Stimulated activated CD8-positive, alpha-beta memory T cell treated with anti-CD3 and anti-CD28 coated beads, Interleukin-4, amount 100 ng/mL, for 1 hour (primary cell): Measurements from ENCODE around the gene CCDC27.

Source experiments
- DNase-seq, 2 donors: peaks; one replicate each; pipeline ENCODE4 v3.0.0-alpha.2; 2020; ENCODE audit warnings: low read depth in 2 of 2, low spot score in 1 of 2

Gene CCDC27

DNA sequence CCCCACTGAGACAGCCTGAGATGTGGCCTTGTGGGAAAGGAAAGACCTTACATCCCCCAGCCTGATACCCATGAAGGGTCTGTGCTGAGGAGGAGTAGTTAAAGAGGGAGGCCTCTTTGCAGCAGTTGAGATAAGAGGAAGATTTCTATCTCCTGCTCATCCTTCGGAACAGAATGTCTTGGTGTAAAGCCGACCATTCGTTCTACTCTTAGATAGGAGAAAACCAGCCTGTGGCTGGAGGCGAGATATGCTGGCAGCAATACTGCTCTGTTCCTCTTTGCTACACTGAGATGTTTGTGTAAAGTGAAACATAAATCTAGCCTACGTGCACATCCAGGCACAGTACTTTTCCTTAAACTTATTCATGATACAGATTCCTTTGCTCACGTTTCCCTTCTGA lies 1.5 kb upstream of the CCDC27 start:
- DNase-seq = no peak

DNA sequence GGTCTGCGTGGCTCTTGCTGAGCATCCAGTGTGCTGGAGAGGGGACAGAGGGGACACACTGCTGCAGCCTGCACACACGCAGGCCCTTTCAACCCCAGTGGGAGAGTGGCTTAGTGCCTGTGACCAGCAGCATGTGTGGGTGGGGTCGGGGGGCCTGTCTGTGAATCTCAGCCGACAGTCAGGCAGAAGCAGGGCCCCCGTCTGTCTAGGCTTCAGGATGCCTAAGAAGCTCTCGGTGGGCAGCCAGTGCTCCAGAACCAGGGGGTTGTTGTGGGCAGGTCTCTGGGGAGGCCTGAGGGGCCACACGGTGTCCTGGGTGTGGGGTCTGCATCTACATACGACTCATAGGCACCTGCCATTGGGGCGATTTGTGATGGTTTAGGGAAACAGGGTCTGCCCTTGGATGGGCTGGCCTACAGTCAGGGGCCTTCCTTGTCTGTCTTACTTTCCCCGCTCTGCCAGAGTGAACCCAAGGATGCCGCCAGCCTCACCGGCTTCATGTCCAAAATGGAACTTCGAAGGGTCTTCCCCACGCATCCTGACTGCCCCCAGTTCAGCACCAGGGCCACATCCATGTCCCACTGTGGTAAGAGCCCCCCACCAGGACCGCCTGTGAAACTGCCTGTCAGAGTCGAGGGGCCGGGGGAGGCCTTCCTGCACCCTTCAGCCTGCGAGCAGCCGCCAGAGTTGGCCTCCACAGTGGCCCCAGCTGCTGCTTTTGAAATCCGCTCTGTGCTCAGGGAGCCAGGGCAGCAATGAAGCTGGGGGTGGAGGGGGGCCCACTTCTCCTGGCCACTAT lies 1.6 kb downstream of the CCDC27 start:
- DNase-seq = no peak

DNA sequence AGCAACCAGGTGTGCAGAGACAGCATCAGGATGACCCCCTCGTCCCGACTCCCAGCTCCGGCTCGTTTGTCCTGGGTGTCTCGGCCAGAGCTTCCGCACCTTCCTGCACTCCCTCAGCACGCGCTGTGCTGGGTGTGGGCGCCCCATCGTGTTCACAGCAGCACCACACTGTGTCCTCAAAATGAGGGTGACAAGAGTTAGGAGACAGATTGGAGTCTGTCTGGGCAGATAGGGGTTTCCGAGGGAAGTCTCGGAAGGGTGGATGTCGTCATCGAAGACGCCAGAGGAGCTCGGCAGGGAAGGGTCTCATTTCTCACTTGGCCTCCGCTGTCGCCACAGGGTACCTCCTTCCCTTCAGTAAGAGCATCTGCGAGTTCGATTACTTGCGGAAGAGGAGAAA lies 4.1 kb downstream of the CCDC27 start:
- DNase-seq = no peak

DNA sequence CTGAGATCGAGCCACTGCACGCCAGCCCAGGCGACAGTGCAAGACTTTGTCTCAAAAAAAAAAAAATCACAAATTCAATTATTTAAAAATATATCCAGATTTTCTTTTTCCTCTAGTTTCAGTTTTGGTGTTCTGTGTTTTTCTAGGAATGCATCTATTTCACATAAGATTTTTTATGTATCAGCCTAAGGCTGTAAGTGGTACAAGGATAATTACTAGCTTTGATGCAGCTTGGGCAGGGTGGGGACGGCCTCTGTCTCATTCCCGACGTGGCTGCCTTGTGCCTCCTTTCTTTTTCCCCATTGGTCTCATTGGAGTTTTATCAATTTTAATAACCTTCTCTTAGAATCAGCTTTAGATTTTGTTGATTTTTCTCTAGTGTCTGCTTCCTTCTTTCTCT lies 6.9 kb downstream of the CCDC27 start:
- DNase-seq = no peak

DNA sequence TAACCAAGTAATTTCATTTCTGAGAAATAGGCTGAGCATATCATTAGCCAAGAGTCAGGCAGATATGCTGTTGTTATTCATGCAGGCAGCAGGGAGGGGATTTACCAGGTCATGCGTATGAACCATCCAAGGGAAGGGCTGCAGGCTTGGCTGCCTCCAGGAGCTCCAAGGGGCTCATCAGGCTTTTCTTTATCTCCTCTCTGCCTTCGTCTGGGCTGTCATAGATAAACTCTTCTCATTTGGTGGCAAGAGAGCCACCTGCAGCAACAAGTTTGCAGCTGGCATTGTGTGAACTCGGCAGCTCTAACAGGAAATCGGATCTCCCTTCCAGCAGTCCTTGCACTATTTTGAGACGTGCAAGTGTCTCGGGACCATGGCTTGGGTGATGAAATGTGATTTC lies 7.5 kb downstream of the CCDC27 start:
- DNase-seq = no peak

GRCh38 chr1:3761296-3762010 lies 9.2 kb downstream of the CCDC27 start:
- no peak for DNase-seq

- DNase-seq = no peak
Observed at GRCh38 chr1:3762151-3762872, 10.1 kb downstream of the CCDC27 start.

GRCh38 chr1:3762873-3763228 lies 10.6 kb downstream of the CCDC27 start:
- DNase-seq = no peak

DNA sequence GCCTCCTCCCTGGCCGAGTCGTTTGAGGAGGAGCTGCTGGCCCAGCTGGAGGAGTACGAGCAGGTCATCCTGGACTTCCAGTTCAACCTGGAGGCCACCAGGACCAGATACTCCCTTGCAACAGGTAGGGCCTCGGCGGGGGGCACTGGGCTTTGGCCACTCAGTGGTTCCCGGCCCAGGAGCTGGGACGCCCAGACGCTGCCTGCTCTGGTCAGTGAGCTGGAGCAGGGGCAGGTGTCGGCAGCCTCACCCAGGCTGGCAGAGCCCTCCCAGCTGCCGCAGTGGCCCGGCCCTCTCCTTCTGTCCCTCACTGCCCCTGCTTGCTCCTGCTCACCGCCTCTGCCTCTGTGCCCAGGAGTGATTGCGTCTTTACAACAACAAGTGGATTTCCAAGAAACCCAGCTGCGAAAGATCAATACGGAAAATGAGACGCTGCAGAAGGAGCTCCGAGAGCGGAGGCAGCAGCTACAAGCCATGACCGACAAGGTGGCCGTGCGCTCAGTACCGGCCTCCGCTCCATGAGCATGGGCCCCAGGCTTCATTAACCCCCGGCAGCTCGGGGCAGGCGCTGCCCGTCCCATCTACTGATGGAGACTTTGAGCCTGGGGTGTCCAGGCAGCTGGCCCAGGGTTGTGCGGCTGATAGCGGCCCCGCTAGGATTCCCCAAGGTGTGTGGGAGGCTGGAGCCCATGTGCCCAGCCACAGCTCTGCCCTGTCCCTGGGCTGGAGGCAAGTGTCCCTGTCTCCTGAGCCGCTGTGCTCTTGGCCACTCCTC lies 11.3 kb downstream of the CCDC27 start:
- DNase-seq = no peak

GRCh38 chr1:3767328-3767925 lies 15.2 kb downstream of the CCDC27 start:
- no peak for DNase-seq

GRCh38 chr1:3768811-3769390 lies 16.7 kb downstream of the CCDC27 start:
- DNase-seq = no peak

- DNase-seq = no peak
Observed at GRCh38 chr1:3770047-3770765, 18.0 kb downstream of the CCDC27 start.

DNA sequence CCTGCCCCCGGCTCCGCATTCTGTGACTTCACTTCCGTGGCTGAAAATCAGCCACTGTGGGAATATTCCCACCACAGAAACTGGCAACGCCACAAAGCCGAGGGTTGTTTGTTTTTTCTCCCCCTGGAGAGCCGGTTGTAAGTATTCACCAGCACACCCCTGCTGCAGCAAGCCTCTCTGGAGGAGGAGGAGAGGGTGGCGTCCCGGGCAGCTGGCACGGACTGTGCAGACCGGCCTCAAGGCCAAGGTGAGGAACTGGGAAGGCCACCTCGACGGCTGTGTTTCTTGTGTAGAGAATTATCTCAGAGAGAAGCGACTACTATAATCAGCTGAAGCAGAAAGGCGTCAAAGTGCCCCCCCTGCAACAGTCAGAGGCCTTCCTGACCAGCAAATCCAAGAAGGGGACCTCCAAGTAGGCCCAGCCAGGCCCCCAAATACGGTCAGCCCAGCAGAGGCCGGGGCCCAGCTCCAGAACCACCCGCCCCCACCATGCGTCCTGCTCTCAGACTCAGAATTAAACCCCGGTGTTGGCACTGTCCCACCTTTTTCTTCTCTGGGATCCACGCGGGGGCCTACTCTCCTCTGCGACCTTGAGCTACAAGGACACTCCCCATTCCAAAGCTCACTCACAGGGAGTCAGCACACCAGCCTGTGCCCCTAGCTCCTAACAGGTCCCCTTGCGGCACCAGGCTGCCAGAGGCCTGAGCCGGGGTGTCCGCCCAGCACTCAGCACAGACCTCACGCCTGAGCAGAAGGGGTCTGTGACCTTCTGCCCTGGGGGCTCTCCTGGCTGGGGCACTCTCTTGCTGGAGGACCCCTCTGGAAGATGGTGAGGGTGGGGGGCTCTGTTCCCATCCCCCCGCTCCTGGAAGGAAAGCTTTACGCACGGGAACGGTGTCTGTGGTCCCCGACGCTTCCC lies 19.1 kb downstream of the CCDC27 start:
- no peak for DNase-seq

DNA sequence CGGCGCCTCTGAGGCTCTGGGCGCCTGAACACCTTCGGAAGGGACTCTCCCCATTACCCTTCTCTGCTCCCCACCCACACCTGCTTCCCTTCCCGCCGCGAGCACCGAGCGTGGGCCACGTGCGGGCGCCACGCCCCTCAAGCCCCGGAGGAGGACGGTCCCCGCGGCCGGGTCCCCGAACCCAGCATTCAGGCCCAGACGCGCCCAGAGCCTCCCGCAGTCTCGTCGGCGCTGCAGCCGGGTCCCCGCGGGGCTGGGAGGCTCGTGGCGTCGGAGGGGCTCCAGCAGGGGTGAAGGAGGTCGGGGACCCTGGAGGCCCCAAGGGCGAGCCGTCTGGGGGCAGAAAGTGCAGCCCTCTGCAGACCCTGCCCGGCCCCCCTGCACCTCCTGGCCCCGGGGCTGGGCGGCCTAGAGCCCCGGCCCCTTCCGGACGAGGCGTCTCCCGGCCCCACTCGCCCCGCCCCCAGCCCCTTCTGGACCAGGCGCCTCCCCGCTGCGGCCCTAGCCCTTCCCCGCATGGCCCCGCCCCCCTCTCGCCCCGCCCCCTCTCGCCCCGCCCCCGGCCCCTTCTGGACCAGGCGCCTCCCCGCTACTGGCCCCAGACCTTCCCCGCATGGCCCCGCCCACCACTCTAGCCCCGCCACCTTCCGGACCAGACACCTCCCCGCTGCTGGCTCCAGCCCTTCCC lies 19.9 kb downstream of the CCDC27 start:
- DNase-seq = peak; percentile 49 to 73

DNA sequence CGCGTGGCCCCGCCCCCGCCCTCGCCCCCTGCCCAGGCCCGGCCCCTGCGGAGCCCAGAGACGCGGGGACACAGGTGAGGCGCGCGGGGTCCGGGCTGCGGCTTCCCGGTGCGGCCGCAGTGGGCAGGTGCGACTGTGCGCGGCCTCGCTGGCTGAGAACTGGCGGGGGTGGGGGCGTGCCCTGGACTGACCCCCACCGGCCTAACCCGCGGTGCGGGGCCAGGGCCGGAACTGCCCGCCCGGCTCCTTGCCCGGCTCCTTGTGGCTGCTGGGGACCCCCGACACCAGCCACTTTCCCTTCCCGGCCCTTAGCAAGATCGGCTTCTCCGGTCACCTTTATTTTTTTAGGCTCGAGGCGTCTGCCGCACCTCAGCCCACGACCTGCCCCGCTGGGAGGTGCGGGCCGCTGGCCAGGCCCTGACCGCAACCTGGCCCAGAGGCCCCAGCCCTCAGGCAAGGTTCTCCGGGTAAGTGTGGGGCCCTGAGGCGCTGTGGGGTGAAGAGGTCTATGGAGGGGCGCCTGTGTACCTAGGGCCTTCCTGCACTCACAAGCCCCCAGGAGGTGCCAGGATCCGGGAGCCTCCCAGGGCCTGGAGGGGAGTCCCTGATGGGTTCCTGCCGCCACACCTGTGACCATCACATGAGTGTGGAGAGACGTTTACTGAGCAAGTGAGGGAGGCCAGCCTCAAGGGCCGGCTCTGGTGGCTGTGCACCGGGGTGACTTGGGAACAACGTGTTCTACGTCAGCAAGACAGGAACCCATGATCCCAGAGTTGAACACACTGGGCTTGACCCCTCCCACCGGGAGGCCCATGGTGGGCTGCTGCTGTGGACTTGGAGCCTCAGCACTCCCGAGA lies 20.7 kb downstream of the CCDC27 start, which contains the start of gene SMIM1:
SMIM1 (plus strand) TSS at position 35 of the 857 bp plus-strand sequence. CDS start 2,625 bp downstream, outside the sequence.
- DNase-seq = no peak

DNA sequence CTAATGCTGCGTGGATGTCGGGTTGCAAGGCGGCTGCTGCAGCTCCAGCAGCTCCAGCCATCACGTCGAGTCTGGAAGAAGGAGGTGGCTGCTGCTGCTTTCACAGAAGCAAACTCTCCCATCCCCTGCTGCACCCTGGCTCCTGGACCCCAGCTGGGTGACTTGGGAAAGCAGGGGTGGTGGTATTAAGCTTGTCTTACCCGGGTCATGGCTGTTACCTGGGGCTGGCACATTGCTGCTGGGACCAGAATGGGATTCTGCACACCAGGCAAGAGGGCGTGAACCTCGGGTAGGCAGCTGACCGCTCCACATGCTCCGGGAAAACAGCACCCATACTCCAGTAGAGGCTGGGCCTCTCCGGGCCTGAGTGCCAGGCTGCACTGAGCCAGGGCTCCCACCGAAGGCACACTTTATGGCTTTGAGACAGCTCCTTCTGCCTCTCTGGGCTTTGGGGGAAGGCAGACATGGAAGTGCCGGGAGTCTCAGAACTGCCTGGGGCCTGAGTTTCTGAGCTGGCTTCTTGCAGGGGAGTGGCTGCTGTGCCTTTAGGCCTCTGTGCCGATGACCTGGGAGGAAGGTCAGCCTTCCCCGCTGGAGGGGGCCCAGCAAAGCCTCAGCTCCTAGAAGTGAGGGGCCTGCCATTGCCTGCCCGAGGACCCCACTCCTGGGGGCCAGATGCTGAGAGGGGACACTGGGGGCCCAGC lies 21.5 kb downstream of the CCDC27 start:
- no peak for DNase-seq
